ENCODE results near the gene LAGE3. TPM values are rescaled to one million over a fixed set of nuclear protein-coding genes. Genes with fewer than 3 reads are reported as not detected.

The LAGE3 gene
- total and polyA plus RNA-seq, 2 of the 8 experiments (the other 6 are each of a cell fraction or from before 2014, with no cell fraction given), result 44.5 to 102 TPM

DNA sequence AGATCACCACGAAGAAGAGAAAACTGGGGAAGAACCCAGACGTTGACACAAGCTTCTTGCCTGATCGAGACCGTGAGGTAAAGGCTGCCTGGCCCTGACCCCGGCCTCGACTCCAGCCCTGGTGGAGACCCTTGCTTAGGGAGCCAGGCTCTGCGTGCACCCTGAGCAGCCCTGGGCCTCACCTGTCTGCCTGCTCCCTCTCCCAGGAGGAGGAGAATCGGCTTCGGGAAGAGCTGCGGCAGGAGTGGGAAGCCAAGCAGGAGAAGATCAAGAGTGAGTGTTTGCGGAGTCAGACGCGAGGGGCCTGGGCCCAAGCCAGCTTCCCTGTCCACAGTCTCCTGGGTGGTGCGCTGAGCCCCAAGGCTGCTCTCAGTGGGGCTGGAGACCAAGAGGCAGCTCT, 30.6 kb downstream of the LAGE3 start:
- Histone ChIP-seq H2BK120ac (replicated peaks; ENCODE audit: low read depth, low read length) (no peak overlapping the region), H4K8ac (ENCODE audit: extremely low read depth, insufficient read depth, low read length) (no peak overlapping the region), H3K4me1 (replicated peaks in 1 of 4; ENCODE audit: control insufficient read depth in 3 of 4, insufficient read depth in 4 of 4, low read length in 3 of 4) (peaks cover 0 to 4% (median 0%) of the 10 kb centered on the region in 4 experiments; a peak in 1 of 7 replicates), H4K20me1 (replicated peaks in 1 of 2; ENCODE audit: control insufficient read depth in 1 of 2, insufficient read depth in 2 of 2, low read length in 2 of 2) (peaks cover 0 to 2% of the 10 kb centered on the region in 2 experiments), H3K27me3 (replicated peaks in 1 of 4; ENCODE audit: control insufficient read depth in 3 of 4, extremely low read depth in 1 of 4, insufficient read depth in 3 of 4, low read length in 3 of 4) (no peaks in the 10 kb centered on the region), H4K91ac (replicated peaks; ENCODE audit: insufficient read length, low read length) (no peak overlapping the region), H2AK5ac (ENCODE audit: low read depth, low read length) (no peak overlapping the region), H3K27ac (ENCODE audit: low read depth, low read length) (no peak overlapping the region), H3K23ac (ENCODE audit: insufficient read length) (no peak overlapping the region), H3K4me2 (ENCODE audit: insufficient read depth in 1 of 2, low read depth in 2 of 2, low read length in 2 of 2) (no peak overlapping the region), H3K9me3 (ENCODE audit: insufficient read depth in 2 of 2, low read depth in 1 of 2, low read length in 1 of 2) (no peaks in the 10 kb centered on the region), H2BK12ac (ENCODE audit: low read depth, low read length) (no peak overlapping the region), H3K79me2 (ENCODE audit: control insufficient read depth in 1 of 2, insufficient read depth in 2 of 2, low read length in 2 of 2) (no peaks in the 10 kb centered on the region; a peak in 1 of 4 replicates), H3K14ac (ENCODE audit: insufficient read length) (no peak overlapping the region), H3K79me1 (ENCODE audit: low read depth, low read length) (no peaks in the 10 kb centered on the region; the same call in 1 of the 2 replicates), H3K4ac (replicated peaks; ENCODE audit: insufficient read length, low read depth, low read length) (no peak overlapping the region), H2AFZ (ENCODE audit: low read length) (no peak overlapping the region), H3K56ac (replicated peaks; ENCODE audit: insufficient read length, low read depth, low read length) (no peak overlapping the region), H3K18ac (ENCODE audit: extremely low read depth, low read length) (no peak overlapping the region), H3K23me2 (ENCODE audit: low read depth, low read length) (peaks cover 3% of the 10 kb centered on the region; the same call in 1 of the 2 replicates), H2BK20ac (ENCODE audit: low read length) (no peak overlapping the region), H2BK5ac (ENCODE audit: low read depth, low read length) (no peak overlapping the region), H3K36me3 (ENCODE audit: control insufficient read depth in 2 of 4, insufficient read depth in 4 of 4, low read length in 3 of 4) (peaks cover 0 to 17% (median 5%) of the 10 kb centered on the region in 4 experiments; a peak in 5 of 8 replicates), H3K9ac (replicated peaks in 1 of 4; ENCODE audit: extremely low read depth in 1 of 4, low read depth in 3 of 4, low read length in 3 of 4) (no peak overlapping the region), H4K5ac (ENCODE audit: insufficient read length, low read depth, low read length) (no peak overlapping the region), H2BK15ac (ENCODE audit: low read length) (no peak overlapping the region), H3K4me3 (ENCODE audit: extremely low read depth in 1 of 4, insufficient read depth in 2 of 4, low read depth in 3 of 4, low read length in 4 of 4) (no peak overlapping the region)
- DNase-seq (ENCODE audit: low read depth in 1 of 2, low spot score in 2 of 2) (no peak), FAIRE-seq (no peak)
- CTCF ChIA-PET (ENCODE audit: partially characterized antibody), result interaction anchor here (0.9 to 1.4 kb wide), 3 partner anchors 16 to 79 kb away, joined by 3 read pairs; no protein-coding TSS in a partner anchor
- POLR2A ChIA-PET (ENCODE audit: partially characterized antibody), result interaction anchor here (1.3 to 1.6 kb wide), 4 partner anchors 10 to 30 kb away, joined by 3 to 4 read pairs (median 4); no protein-coding TSS in a partner anchor
- WGBS, 2 experiments (ENCODE audit: extremely low coverage in 1 of 2, insufficient coverage in 1 of 2, insufficient read length in 1 of 2, insufficient replicate concordance in 2 of 2, low coverage in 1 of 2, low lambda C conversion rate in 2 of 2, missing lambda C conversion rate in 1 of 2), result 98% methylated on average over 12 of the region's 14 CpGs; no CpG with 5 or more reads in 1 of the 2 experiments
- TF ChIP-seq NANOG (IDR thresholded peaks at IDR 0.05; ENCODE audit: insufficient read depth, low read depth, low read length, poor library complexity, severe bottlenecking) (no peak), PHF8 (conservative IDR thresholded peaks at IDR 0.05; ENCODE audit: low read depth, low read length) (no peak), CREB1 (IDR thresholded peaks at IDR 0.05) (no peak), CTCF (IDR thresholded peaks at IDR 0.05; ENCODE audit: control extremely low read depth in 1 of 3, insufficient read depth in 1 of 3, low read depth in 1 of 3, low read length in 3 of 3) (no peak), SRF (IDR thresholded peaks at IDR 0.05; ENCODE audit: low read depth, low read length) (no peak), POLR2A (IDR thresholded peaks at IDR 0.05; ENCODE audit: control extremely low read depth in 1 of 2, low read depth in 2 of 2, low read length in 2 of 2) (no peak), KDM1A (IDR thresholded peaks at IDR 0.05; ENCODE audit: borderline replicate concordance, low read length) (no peak), ATF3 (IDR thresholded peaks at IDR 0.05; ENCODE audit: insufficient read depth, low read depth, low read length) (no peak)
- TF ChIP-seq, protein P1, sequence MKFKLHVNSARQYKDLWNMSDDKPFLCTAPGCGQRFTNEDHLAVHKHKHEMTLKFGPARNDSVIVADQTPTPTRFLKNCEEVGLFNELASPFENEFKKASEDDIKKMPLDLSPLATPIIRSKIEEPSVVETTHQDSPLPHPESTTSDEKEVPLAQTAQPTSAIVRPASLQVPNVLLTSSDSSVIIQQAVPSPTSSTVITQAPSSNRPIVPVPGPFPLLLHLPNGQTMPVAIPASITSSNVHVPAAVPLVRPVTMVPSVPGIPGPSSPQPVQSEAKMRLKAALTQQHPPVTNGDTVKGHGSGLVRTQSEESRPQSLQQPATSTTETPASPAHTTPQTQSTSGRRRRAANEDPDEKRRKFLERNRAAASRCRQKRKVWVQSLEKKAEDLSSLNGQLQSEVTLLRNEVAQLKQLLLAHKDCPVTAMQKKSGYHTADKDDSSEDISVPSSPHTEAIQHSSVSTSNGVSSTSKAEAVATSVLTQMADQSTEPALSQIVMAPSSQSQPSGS (IDR thresholded peaks at IDR 0.05; ENCODE audit: low read length), result no peak
